ENCODE measurements around the gene ATP8B2.
"Not testable (repeated sequence)": the region's sequence is repeated elsewhere in the genome, so short reads cannot be mapped to it uniquely, and the experiment has no call there.

The ATP8B2 gene

GRCh38 chr1:154335025-154335714 is 9.8 kb downstream of the ATP8B2 start:
- peak; percentile 95 for TF ChIP-seq CTCF (conservative IDR thresholded peaks at IDR 0.05)
- peak overlapping the region; percentile 90 for H3K27ac ChIP-seq

GRCh38 chr1:154337253-154337894 is 12.0 kb downstream of the ATP8B2 start:
- no peak for TF ChIP-seq CTCF (conservative IDR thresholded peaks at IDR 0.05)
- H3K27ac ChIP-seq = peak overlapping the region; percentile 10; the same call in 1 of the 2 replicates

- no peak overlapping the region for H3K27ac ChIP-seq
- no peak for TF ChIP-seq CTCF (conservative IDR thresholded peaks at IDR 0.05)
These were observed 13.6 kb downstream of the ATP8B2 start for GRCh38 chr1:154338875-154339274.

GRCh38 chr1:154341366-154341765 is 16.0 kb downstream of the ATP8B2 start:
- H3K27ac ChIP-seq = not testable (repeated sequence)

GRCh38 chr1:154342132-154342531 is 16.8 kb downstream of the ATP8B2 start:
- no peak for TF ChIP-seq CTCF (conservative IDR thresholded peaks at IDR 0.05)
- no peak overlapping the region for H3K27ac ChIP-seq

GRCh38 chr1:154342836-154343472 is 17.6 kb downstream of the ATP8B2 start:
- no peak overlapping the region for H3K27ac ChIP-seq
- no peak for TF ChIP-seq CTCF (conservative IDR thresholded peaks at IDR 0.05)

- no peak overlapping the region for H3K27ac ChIP-seq
- peak; percentile 66 for TF ChIP-seq CTCF (conservative IDR thresholded peaks at IDR 0.05)
These were observed 19.9 kb downstream of the ATP8B2 start for GRCh38 chr1:154344977-154345837.
